ENCODE results near the gene COL4A2.

Gene COL4A2

DNA sequence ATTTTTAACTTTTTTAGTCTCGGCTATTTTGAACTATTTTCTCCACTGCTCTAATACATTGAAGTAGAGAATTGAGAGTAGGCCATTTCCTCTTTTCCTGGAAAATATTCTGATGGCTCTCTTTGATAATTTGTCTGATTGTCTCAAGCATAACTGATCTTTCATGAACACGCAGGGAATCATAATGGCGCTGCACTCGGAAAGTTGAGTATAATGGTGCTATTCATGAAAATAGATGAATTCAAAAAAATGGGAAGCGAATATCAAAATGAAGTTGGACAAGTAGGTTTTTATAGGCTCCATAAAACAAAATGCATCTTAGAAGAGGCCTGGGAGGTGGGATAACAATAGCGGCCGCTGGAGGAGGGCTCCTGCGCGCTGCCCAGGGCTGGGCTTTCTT, 29.0 kb downstream of the COL4A2 start:
- no peak for DNase-seq
- Histone ChIP-seq H3K27ac (no peak overlapping the region), H3K9me3 (ENCODE audit: severe bottlenecking) (no peaks in the 10 kb centered on the region), H3K27me3 (ENCODE audit: insufficient read depth, low read depth, severe bottlenecking) (no peaks in the 10 kb centered on the region), H3K4me3 (ENCODE audit: low read depth, low read length) (no peak overlapping the region), H3K36me3 (no peaks in the 10 kb centered on the region)
- TF ChIP-seq, protein P1, sequence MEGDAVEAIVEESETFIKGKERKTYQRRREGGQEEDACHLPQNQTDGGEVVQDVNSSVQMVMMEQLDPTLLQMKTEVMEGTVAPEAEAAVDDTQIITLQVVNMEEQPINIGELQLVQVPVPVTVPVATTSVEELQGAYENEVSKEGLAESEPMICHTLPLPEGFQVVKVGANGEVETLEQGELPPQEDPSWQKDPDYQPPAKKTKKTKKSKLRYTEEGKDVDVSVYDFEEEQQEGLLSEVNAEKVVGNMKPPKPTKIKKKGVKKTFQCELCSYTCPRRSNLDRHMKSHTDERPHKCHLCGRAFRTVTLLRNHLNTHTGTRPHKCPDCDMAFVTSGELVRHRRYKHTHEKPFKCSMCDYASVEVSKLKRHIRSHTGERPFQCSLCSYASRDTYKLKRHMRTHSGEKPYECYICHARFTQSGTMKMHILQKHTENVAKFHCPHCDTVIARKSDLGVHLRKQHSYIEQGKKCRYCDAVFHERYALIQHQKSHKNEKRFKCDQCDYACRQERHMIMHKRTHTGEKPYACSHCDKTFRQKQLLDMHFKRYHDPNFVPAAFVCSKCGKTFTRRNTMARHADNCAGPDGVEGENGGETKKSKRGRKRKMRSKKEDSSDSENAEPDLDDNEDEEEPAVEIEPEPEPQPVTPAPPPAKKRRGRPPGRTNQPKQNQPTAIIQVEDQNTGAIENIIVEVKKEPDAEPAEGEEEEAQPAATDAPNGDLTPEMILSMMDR (IDR thresholded peaks at IDR 0.05; ENCODE audit: low read depth, low read length): no peak

DNA sequence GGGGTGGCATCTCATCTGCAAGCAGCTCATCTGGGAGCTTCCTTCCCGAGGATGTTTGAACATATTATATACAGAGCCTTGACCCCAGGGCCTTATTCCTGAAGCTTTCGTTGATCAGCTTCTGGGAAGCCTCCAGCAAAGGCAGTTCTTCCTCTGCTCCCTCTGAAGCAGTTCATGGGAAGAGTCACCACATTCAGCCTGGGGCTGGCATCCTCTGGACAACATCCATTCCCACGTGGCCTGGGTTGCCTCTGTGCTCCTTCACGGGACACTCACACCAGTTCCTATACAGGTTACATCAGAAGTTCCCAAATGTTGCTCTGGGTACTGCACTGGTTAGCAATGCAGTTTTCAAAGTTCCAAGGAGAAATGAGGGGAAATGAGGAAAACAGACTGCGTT, 29.6 kb downstream of the COL4A2 start:
- H3K9me3 ChIP-seq (ENCODE audit: severe bottlenecking): no peaks in the 10 kb centered on the region
- H3K27me3 ChIP-seq (ENCODE audit: insufficient read depth, low read depth, severe bottlenecking): no peaks in the 10 kb centered on the region
- DNase-seq: no peak
- H3K36me3 ChIP-seq: no peaks in the 10 kb centered on the region
- H3K4me3 ChIP-seq (ENCODE audit: low read depth, low read length): no peak overlapping the region
- TF ChIP-seq, protein P1 (IDR thresholded peaks at IDR 0.05; ENCODE audit: low read depth, low read length): no peak
- no peak overlapping the region for H3K27ac ChIP-seq

DNA sequence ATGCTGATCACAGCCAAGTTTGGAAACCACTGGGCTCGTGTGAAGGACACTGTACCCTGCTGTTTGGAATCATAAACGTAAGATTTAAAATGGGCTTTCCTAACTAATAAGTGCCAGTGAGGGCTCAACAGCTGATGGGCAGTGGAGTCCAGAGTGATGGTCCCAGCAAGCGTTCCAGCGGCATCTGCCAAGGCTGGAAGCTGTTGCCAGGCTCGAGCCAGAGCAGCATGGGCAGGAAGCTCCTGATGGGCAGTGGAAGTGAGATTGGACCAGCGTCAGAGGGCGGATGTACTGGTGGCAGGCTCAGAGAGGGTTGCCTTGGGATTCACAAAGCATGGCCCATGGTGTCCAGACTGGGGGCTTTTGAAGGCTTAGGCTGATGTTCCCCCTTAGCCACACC, 30.2 kb downstream of the COL4A2 start:
- DNase-seq: no peak
- Histone ChIP-seq H3K9me3 (ENCODE audit: severe bottlenecking) (no peaks in the 10 kb centered on the region), H3K27ac (no peak overlapping the region), H3K36me3 (no peaks in the 10 kb centered on the region), H3K27me3 (ENCODE audit: insufficient read depth, low read depth, severe bottlenecking) (no peaks in the 10 kb centered on the region), H3K4me3 (ENCODE audit: low read depth, low read length) (no peak overlapping the region)
- TF ChIP-seq, protein P1 (IDR thresholded peaks at IDR 0.05; ENCODE audit: low read depth, low read length): no peak

DNA sequence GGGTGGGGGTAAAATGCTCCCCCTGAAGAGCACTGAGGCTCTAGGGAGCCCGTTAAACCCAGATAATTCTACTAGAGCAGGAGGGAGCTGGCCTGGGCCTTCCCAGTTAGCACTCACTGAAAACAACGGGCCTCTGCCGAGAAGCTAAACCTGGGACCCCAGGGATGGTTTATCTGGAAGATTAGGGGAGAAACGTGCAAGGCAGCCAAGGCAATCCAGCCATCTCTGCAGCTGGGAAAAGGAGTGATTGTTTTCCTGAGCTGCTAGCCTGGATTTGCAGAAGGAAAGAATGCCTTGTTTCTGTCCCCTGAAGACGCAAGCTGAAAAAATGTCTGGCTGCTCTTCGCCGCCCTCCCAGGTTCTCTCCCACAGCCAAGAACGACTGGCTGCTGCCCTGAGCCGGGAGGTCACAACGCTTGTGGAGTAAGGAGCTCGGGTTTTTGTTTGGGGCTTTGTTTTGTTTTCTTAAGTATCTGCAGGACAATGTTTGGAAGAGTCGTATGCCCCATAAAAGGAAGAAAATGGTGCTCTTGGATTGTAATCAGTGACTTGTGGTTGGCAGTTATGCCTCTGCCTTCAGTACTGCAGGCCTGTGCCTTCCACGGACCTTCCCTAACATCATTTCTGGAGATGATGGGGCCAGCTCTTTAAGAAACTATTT, 31.5 kb downstream of the COL4A2 start:
- no peaks in the 10 kb centered on the region for H3K36me3 ChIP-seq
- no peaks in the 10 kb centered on the region for H3K27me3 ChIP-seq (ENCODE audit: insufficient read depth, low read depth, severe bottlenecking)
- TF ChIP-seq, protein P1 (IDR thresholded peaks at IDR 0.05; ENCODE audit: low read depth, low read length): no peak
- H3K27ac ChIP-seq: no peak overlapping the region
- DNase-seq: no peak
- no peaks in the 10 kb centered on the region for H3K9me3 ChIP-seq (ENCODE audit: severe bottlenecking)
- no peak overlapping the region for H3K4me3 ChIP-seq (ENCODE audit: low read depth, low read length)

DNA sequence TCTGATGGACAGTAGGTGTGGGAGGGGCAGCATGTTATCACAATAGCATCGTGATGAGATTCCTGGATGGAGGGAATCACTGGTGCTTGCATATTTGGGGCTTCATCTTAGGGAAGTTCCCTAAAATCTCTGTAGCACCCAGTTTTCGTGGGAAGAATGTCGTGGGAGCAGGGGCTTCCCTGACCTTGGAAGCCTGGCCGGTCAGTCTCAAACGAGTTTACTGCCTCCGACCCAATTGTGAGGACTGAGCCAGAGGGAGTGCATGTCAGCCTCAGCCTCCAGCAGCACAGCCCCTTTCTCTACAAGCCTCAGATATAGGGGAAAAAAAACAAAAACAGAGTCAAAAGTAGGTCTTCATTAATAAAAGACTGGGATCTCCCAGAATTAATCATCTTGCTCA, 32.2 kb downstream of the COL4A2 start:
- Histone ChIP-seq H3K36me3 (no peaks in the 10 kb centered on the region), H3K27ac (no peak overlapping the region), H3K9me3 (ENCODE audit: severe bottlenecking) (no peaks in the 10 kb centered on the region), H3K27me3 (ENCODE audit: insufficient read depth, low read depth, severe bottlenecking) (no peaks in the 10 kb centered on the region), H3K4me3 (ENCODE audit: low read depth, low read length) (no peak overlapping the region)
- no peak for DNase-seq
- TF ChIP-seq, protein P1 (IDR thresholded peaks at IDR 0.05; ENCODE audit: low read depth, low read length): no peak

DNA sequence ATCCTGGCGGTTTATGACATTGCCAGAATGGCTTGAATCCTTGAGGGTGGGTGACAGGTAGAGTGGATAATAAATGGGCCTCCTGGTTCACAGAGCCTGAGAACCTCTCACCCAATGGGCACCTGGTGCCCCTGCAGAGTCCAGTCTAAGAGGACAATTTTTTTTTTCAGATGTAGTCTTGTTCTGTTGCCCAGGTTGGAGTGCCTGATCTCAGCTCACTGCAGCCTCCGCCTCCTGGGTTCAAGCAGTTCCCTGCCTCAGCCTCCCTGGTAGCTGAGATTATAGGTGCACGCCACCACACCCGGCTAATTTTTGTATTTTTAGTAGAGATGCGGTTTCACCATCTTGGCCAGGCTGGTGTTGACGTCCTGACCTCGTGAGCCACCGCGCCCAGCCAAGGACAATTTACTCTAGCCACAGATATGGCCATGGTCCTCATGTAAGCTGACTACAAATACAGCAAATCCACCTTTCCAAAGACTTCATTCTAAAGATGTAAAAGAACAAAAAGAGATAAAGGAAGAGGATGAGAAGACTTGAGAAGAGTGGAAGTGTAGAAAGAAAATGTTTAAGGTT, 33.0 kb downstream of the COL4A2 start:
- Histone ChIP-seq H3K36me3 (no peaks in the 10 kb centered on the region), H3K4me3 (ENCODE audit: low read depth, low read length) (no peak overlapping the region), H3K27ac (no peak overlapping the region), H3K9me3 (ENCODE audit: severe bottlenecking) (no peaks in the 10 kb centered on the region), H3K27me3 (ENCODE audit: insufficient read depth, low read depth, severe bottlenecking) (no peaks in the 10 kb centered on the region)
- TF ChIP-seq, protein P1 (IDR thresholded peaks at IDR 0.05; ENCODE audit: low read depth, low read length): no peak
- DNase-seq: no peak

Data from WERI-Rb-1 (cell line).